ENCODE measurements around the gene UNC13A. TPM values are rescaled to one million over a fixed set of nuclear protein-coding genes. Genes with fewer than 3 reads are reported as not detected.

The UNC13A gene
- total RNA-seq, 6 experiments from 2014 or later: 0.07 to 0.71 (median 0.21) TPM

- no peak for TF ChIP-seq CTCF (IDR thresholded peaks at IDR 0.05)
- Mint-ChIP-seq H3K9me3 (no peaks in the 10 kb centered on the region), H3K27ac (no peak overlapping the region), H3K27me3 (ENCODE audit: insufficient read depth) (no peaks in the 10 kb centered on the region; the same call in 1 of the 2 replicates), H3K4me3 (no peak overlapping the region), H3K36me3 (ENCODE audit: low read depth) (peaks cover 23% of the 10 kb centered on the region), H3K4me1 (ENCODE audit: low read depth) (peaks cover 15% of the 10 kb centered on the region)
- DNase-seq: no peak
These were observed 39.7 kb upstream of the UNC13A start for GRCh38 chr19:17727843-17728242.

GRCh38 chr19:17726964-17727773 is 39.0 kb upstream of the UNC13A start:
- TF ChIP-seq CTCF (IDR thresholded peaks at IDR 0.05): no peak
- Mint-ChIP-seq H3K27ac (no peak overlapping the region), H3K4me3 (no peak overlapping the region), H3K9me3 (no peaks in the 10 kb centered on the region), H3K27me3 (ENCODE audit: insufficient read depth) (no peaks in the 10 kb centered on the region; the same call in 1 of the 2 replicates), H3K36me3 (ENCODE audit: low read depth) (peaks cover 23% of the 10 kb centered on the region), H3K4me1 (ENCODE audit: low read depth) (peaks cover 10% of the 10 kb centered on the region)
- DNase-seq: no peak

DNA sequence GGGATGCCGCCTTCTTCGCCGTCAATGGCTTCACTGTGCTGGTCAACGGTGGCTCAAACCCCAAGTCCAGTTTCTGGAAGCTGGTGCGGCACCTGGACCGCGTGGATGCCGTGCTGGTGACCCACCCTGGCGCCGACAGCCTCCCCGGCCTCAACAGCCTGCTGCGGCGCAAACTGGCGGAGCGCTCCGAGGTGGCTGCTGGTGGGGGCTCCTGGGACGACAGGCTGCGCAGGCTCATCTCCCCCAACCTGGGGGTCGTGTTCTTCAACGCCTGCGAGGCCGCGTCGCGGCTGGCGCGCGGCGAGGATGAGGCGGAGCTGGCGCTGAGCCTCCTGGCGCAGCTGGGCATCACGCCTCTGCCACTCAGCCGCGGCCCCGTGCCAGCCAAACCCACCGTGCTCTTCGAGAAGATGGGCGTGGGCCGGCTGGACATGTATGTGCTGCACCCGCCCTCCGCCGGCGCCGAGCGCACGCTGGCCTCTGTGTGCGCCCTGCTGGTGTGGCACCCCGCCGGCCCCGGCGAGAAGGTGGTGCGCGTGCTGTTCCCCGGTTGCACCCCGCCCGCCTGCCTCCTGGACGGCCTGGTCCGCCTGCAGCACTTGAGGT is 38.1 kb upstream of the UNC13A start:
- Mint-ChIP-seq H3K27ac (no peak overlapping the region), H3K27me3 (ENCODE audit: insufficient read depth) (no peaks in the 10 kb centered on the region; the same call in 1 of the 2 replicates), H3K9me3 (no peaks in the 10 kb centered on the region), H3K4me3 (no peak overlapping the region), H3K36me3 (ENCODE audit: low read depth) (peaks cover 19% of the 10 kb centered on the region), H3K4me1 (ENCODE audit: low read depth) (peaks cover 12% of the 10 kb centered on the region)
- TF ChIP-seq CTCF (IDR thresholded peaks at IDR 0.05): peak; percentile 22; the same call in 1 of the 2 replicates
- no peak for DNase-seq

GRCh38 chr19:17725422-17726078 is 37.4 kb upstream of the UNC13A start:
- Mint-ChIP-seq H3K27me3 (ENCODE audit: insufficient read depth) (no peaks in the 10 kb centered on the region; the same call in 1 of the 2 replicates), H3K9me3 (no peaks in the 10 kb centered on the region), H3K4me3 (no peak overlapping the region), H3K4me1 (ENCODE audit: low read depth) (peaks cover 16% of the 10 kb centered on the region), H3K27ac (no peak overlapping the region), H3K36me3 (ENCODE audit: low read depth) (peaks cover 13% of the 10 kb centered on the region)
- peak; percentile 63 for TF ChIP-seq CTCF (IDR thresholded peaks at IDR 0.05)
- DNase-seq: no peak

DNA sequence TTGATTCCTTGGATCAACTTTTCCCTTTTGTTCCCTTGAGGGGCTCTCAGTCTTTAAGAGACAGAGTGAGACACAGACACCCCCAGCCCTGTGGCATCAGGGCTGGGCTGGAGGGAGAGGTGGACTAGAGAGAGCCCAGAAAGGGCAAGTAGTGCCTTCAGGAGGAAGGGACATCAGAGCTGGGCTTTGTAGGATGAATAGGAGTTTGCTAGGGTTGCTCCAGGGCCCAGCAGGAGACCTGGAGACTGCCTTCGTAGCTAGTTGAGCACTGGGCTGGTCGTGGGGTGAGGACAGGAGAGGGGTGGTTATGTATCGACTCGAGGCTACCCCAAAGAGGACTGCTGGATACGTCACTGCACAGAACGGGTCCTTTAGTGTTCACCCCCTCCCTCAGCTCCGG is 36.5 kb upstream of the UNC13A start:
- no peak for TF ChIP-seq CTCF (IDR thresholded peaks at IDR 0.05)
- Mint-ChIP-seq H3K9me3 (no peaks in the 10 kb centered on the region), H3K36me3 (ENCODE audit: low read depth) (peaks cover 8% of the 10 kb centered on the region; the same call in 1 of the 2 replicates), H3K27ac (no peak overlapping the region), H3K4me1 (ENCODE audit: low read depth) (peaks cover 23% of the 10 kb centered on the region), H3K27me3 (ENCODE audit: insufficient read depth) (no peaks in the 10 kb centered on the region; the same call in 1 of the 2 replicates), H3K4me3 (no peak overlapping the region)
- DNase-seq: no peak

All from HFFc6 (cell line).